ENCODE results near the gene DIP2A.

DNA sequence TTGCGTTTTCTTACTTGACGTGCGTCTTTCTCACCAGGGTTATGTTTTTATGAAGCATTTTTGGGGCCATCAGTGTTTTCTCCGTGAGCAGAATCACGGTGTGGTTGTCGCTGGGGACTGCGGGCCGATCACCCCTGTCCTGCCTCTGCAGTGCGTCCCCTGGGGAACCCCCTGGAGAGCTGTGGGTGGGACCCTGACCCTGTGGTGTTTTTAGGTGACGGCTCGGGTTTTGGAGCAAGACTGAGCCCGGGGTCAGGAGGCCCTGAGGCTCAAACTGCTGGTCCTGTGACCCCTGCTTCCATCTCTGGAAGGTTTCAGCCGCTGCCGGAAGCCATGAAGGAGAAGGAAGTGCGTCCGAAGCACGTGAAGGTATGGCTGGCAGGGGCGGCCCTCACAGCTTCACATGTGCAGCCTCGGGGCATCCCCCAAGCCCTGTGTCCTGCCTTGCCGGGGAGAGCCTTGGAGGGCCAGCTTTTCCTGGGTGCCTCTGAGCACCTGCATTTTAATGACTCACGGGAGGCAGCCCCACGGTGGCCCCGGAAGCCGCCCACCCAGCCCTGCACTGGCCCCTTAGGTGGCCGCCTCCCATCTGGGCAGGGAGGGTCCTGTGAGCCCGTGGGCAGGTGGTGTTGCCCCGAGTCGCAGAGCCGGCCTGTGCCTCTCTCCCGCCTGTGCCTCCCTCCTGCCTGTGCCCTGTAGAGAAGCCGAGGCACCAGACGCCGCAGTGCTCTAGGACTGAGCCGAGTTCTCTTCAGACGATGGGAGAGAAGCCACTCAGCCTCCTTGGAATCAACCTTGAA lies 36.7 kb upstream of the DIP2A start:
- TF ChIP-seq GATA3 (IDR thresholded peaks at IDR 0.05; ENCODE audit: low read depth, low read length) (no peak), GATA2 (IDR thresholded peaks at IDR 0.05; ENCODE audit: low read depth, low read length) (no peak)

All from SH-SY5Y (cell line).